Cardiac fibroblast (primary cell): Measurements from ENCODE around the gene OR6B1.

Experiments used
- DNase-seq, 2 donors: peaks; one replicate each; pipeline versions ENCODE4 v3.0.0 to v3.0.0-alpha.2; 2010; ENCODE audit warnings: low read depth in 2 of 2
- H3K4me3 ChIP-seq, 2 donors: replicated peaks in 1 of 2; 1 replicate in 1 of 2; 2 replicates in 1 of 2; pipeline ENCODE4 v1.5.1; 2011; ENCODE audit warnings: low read depth in 2 of 2, low read length in 2 of 2, mild to moderate bottlenecking in 2 of 2, moderate library complexity in 1 of 2
- CTCF ChIP-seq: IDR thresholded peaks from one replicate; pipeline ENCODE4 v1.5.1; 2011; ENCODE audit warnings: low read depth, mild to moderate bottlenecking, low read length, inconsistent platforms

The OR6B1 gene

GRCh38 chr7:144026203-144026883 lies 26.2 kb downstream of the OR6B1 start:
- no peak for TF ChIP-seq CTCF
- no peak overlapping the region for H3K4me3 ChIP-seq
- DNase-seq = no peak

DNA sequence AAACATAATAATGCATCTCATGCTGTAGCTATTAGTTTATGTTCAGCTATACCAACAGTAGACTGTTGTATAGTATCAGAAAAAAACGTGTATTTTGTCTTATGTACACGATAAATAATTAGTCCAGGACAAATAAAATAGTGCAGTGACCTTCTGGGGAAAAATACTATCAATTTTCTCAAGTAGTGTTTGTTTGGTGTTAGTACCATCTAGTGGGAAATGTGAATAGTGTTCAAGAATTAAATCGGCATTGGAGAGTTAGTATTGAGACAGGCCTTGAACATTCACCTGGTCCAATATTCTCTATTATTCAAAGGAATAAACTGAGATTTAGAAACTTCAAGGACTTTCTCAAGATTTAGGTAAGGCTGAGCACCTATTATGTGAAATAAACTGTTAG lies 26.9 kb downstream of the OR6B1 start:
- no peak overlapping the region for H3K4me3 ChIP-seq
- DNase-seq = peak; percentile 71 to 73
- peak; percentile 45 for TF ChIP-seq CTCF

- no peak overlapping the region for H3K4me3 ChIP-seq
- peak; percentile 34 to 38 for DNase-seq
- TF ChIP-seq CTCF = no peak
These were observed 27.9 kb downstream of the OR6B1 start for GRCh38 chr7:144027974-144028373.

GRCh38 chr7:144028547-144028946 lies 28.4 kb downstream of the OR6B1 start:
- H3K4me3 ChIP-seq = no peak overlapping the region
- no peak for TF ChIP-seq CTCF
- DNase-seq = no peak

DNA sequence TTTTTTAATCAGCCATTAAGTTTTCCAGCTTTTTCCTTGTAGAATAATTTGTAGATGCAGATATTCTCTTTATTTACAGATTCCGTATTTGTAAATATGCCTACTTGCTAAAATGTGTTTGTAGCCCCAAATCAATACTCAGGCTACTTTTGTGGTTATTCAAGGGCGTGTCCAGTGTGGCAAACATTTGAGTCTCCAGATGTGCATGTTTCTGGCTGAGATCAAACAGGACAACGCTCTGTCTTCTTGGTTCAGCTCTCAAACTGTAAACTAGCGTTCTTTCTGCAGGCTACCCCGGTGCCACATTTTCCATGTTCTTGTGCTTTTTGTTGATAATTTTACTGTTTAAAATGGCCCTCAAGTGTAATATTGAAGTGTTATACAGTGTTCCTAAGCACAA lies 32.4 kb downstream of the OR6B1 start:
- TF ChIP-seq CTCF = no peak
- no peak overlapping the region for H3K4me3 ChIP-seq
- DNase-seq = no peak

- no peak for TF ChIP-seq CTCF
- H3K4me3 ChIP-seq = no peak overlapping the region
- DNase-seq = no peak
These were observed 33.0 kb downstream of the OR6B1 start for GRCh38 chr7:144032985-144033709.
